Measurements from ENCODE around the gene TGFBR3.

The TGFBR3 gene

DNA sequence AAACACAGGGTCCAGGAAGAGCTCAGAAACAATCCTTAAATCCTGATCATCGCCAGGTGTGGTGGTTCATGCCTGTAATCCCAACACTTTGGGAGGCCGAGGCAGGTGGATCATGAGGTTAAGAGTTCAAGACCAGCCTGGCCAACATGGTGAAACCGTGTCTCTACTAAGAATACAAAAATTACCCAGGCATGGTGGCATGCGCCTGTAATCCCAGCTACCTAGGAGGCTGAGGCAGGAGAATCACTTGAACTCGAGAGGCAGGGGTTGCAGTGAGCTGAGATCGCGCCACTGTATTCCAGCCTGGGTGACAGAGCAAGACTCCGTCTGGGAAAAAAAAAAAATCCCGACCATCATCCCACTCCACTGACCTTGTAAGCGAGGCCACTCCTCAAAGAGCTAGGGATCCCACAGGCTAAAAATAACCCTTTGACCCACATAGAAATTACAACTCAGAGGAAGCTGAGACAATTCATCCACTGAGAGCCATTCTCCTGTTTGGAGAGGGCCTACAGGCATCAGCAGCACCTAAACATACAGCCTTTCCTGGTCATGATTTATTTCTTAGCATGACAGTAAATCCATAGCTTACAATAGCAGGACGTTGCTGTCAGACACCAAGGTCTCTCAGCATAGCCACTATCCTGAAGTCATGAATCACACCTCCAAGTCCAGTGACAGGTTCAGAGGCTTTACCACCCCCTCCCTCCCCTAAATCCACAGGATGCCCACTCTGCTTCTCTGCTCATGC is 66.7 kb downstream of the TGFBR3 start:
- DNase-seq, result peak; percentile 76

DNA sequence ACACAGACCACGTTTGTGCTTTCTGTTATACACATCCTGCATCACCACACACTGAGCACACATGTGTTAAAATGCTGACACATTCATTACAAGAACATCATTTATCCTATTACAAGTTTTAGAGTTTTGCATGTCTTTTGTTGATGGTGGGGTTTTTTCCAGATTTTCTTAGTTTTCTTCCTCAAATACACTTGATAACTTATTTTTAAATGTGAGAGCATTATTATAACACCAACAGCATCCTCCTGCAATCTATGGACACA is 67.3 kb downstream of the TGFBR3 start:
- DNase-seq, result no peak

GRCh38 chr1:91817211-91817905 is 68.6 kb downstream of the TGFBR3 start:
- DNase-seq, result no peak

DNA sequence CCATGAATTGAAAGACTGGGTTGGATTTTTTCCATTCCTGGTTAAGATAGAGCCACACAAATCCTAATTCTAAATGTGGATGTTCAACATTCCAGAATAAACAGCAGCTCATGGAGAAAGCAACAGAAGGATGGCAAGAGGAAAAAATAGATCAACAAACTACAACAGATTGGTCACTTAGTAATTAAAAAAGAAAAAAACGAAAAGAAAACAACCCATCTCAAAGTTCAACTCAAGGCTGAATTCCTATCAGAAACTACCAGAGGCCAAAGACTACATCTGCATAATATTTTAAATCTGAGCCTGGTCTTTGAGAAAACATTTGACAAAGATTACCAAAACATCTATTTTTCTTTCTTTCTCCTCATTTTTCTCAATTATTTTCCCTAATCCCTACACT is 69.9 kb downstream of the TGFBR3 start:
- DNase-seq, result no peak

- no peak for DNase-seq
These were observed 71.5 kb downstream of the TGFBR3 start for GRCh38 chr1:91814448-91814847.

- no peak for DNase-seq
These were observed 72.1 kb downstream of the TGFBR3 start for GRCh38 chr1:91813813-91814212.

DNA sequence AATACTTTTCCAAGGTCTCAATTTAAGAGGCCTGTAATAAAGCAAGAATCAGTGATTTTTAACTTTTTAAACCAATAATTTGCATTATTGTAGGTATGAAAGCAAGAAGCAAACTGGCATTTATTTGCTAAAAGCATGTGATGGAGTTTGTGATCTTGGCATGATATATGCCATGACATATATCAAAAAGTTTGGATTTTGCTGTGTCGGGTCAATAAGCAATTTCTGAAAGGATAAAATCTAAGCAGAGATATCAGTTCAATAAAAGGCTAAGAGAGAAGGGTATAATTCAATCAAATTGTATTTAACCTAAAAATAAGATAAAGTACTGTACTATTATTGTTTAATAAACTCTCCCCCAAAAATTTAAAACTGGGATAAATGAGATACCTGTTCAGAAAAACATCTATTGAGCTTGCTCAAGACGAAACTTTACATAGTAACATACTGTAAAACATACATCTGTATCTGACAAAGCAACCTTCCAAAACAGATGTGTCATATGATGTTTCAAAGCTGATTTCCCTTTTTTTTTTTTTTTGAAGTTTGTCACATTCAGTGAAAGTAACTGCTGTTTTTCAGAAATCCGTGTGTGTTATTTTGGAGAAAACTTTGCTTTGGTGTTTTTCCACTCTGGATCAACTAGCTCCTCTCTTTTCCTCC is 74.5 kb downstream of the TGFBR3 start:
- DNase-seq, result no peak

GRCh38 chr1:91809317-91809716 is 76.6 kb downstream of the TGFBR3 start:
- DNase-seq, result no peak

GRCh38 chr1:91807921-91808620 is 77.9 kb downstream of the TGFBR3 start:
- no peak for DNase-seq

GRCh38 chr1:91806769-91807700 is 78.9 kb downstream of the TGFBR3 start:
- DNase-seq, result no peak

DNA sequence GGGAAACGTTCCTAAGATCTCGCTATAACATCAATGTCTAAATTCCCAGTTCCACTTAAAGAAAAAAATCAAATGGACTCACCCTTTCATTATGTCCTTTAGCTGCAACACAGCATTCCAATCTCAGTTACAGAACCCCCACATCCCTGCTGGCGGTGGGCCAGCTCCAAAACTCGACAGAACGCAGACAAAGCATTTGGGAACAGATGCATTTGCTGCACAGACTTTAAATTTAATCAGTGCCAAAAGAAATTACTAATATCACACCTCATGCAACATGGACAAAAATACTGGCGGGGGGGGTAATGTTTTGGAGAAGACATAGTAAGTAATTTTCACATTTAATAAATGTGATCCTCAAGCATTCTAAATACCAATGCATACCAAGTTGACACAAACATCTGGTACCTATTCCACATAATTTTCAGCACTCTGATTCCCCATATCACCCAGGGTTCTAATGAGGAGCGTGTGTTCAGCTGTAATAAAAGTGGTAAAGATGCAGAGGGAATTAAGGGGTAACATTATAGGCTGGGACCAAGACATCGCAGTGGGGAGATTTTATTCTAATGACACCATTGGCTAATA is 79.7 kb downstream of the TGFBR3 start:
- DNase-seq, result no peak

- no peak for DNase-seq
These were observed 80.6 kb downstream of the TGFBR3 start for GRCh38 chr1:91805311-91805801.

- no peak for DNase-seq
These were observed 81.4 kb downstream of the TGFBR3 start for GRCh38 chr1:91804546-91805023.

GRCh38 chr1:91803847-91804545 is 82.0 kb downstream of the TGFBR3 start:
- no peak for DNase-seq

GRCh38 chr1:91803123-91803522 is 82.8 kb downstream of the TGFBR3 start:
- no peak for DNase-seq

DNA sequence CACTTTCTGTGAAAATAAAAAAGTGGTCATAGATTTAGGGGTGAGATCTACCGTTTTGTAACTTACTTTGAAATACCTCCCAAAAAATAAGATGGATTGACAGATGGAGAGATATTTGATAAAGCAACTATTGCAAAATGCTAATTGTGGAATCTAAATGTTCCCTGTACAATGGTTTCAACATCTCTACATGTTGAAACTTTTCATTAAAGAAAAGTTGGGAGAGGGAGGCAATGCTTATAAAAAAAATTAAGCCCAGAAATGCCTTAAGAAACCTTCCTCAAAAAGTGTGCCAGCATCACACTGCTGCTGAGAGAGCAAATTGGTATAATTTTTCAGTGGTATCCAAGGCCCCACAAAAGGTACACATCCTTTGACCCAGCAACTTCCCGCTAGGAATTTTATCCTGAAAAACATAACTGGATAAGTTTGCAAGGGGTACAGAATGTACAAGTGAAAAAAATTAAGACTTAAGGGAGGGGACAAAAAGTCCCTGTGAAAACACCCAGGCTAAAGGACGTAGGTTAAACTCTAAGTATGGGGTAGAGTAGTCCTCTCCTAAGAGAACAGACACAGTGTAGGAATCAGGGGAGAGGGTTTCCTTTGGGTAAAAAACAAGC is 84.3 kb downstream of the TGFBR3 start:
- no peak for DNase-seq

- DNase-seq, result no peak
These were observed 86.1 kb downstream of the TGFBR3 start for GRCh38 chr1:91799863-91800262.

DNA sequence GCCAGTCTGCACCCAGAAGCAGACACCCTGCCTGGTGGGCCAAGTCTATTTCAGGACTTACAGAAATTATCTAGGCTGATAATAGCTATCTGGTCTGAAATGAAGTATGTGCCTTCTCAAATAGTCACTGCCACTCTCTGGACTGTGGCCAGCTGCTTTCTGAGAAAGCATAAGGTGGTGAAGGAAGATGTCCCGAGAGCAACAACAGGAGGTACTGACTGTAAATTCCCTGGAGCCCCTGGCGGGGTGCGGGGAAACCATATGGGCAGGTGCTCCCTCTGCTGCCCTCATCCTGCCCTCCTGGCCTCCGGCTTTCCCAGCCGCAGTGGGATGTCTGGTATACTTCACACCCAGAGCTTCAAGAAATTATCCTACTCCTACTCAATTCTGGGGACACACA is 86.8 kb downstream of the TGFBR3 start:
- DNase-seq, result no peak

GRCh38 chr1:91798740-91799139 is 87.2 kb downstream of the TGFBR3 start:
- no peak for DNase-seq

DNA sequence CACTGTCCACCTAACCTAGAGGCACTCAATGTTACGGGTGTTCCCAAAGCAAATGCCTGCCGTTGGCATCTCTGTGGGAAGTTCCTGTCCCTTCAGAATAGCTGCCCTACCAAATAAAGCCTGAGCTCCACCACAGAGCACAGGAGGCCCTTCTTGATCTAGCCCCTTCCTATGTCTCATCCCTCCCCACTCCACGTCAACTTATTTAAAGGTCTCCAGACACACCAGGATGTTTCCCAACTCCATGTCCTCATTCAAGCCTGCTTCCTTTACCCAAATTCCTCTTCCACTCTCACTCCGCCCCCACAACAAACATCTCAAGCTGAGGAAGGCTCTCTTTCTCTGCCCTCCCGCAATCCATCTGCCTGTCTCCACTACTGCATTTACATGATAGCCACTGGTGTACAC is 87.7 kb downstream of the TGFBR3 start:
- DNase-seq, result no peak

DNA sequence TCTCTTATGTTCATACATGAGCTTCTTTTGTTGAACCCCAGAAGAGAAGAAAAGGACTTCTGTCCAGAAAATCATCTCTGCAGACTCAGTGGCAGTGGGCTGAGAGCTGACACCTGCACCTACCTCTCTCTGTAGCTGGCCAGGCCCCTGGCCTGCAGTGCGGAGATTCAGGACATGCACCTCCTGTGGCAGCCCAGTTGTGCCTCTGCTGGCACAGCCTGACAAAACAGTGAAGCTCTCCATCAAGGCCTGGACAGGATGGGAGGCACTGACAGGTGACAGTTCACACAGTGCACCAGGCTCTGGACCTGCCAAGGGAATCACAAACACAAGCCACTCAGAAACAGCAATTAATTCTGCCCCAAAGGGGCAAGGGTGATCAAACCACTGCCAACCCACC is 88.8 kb downstream of the TGFBR3 start:
- no peak for DNase-seq

Data from SHP77 treated with DMSO at 0.1 percent for 48 hours (cell line).